PC-3 (cell line): Measurements from ENCODE around the gene LRPAP1. TPM values are rescaled to one million over a fixed set of nuclear protein-coding genes. Genes with fewer than 3 reads are reported as not detected.
"Not testable (repeated sequence)": the region's sequence is repeated elsewhere in the genome, so short reads cannot be mapped to it uniquely, and the experiment has no call there.

Experiments
- ATAC-seq: fragments of 200-7000 bp; cut with Tn5 transposase; 2 replicates; pipeline ENCODE4 v1.9.1; 2020; ENCODE audit warnings: mild to moderate bottlenecking, moderate library complexity
- Bru-seq: library from RNA; stranded (reverse); fragments of 400-500 nt; gene quantifications from one replicate; lab custom pipeline; 2021; lab: Mats Ljungman, UMichigan
- BruChase-seq, 2 experiments: library from RNA; stranded (reverse); fragments of 400-500 nt; gene quantifications; one replicate each; lab custom pipeline; 2021; lab: Mats Ljungman, UMichigan
- BruUV-seq: library from RNA; stranded (reverse); fragments of 400-500 nt; replicated peaks from 2 replicates; lab custom pipeline; 2021; lab: Mats Ljungman, UMichigan
- CTCF ChIA-PET: fragments of 300-600 bp; sonication (Branson Sonifier 250); formaldehyde crosslinking; loops from one replicate; lab custom pipeline; 2022; ENCODE audit warnings: antibody characterized with exemption; lab: Charles Lee
- POLR2A ChIA-PET: fragments of 300-600 bp; sonication (Branson Sonifier 250); formaldehyde crosslinking; loops from one replicate; lab custom pipeline; 2022; ENCODE audit warnings: antibody characterized with exemption; ENCODE audit not compliant: unreplicated experiment; lab: Charles Lee
- DNase-seq: peaks from one replicate; pipeline ENCODE4 v3.0.0-alpha.2; 2015
- H2AFZ ChIP-seq: fragments of 300-600 bp; sonication (generic); 2 replicates; pipeline ENCODE4 v1.6.0; 2016; ENCODE audit warnings: antibody characterized with exemption, low read length
- H3F3A ChIP-seq: fragments of 300-600 bp; sonication (generic); one replicate; pipeline ENCODE4 v1.6.0; 2017; ENCODE audit warnings: antibody characterized with exemption, low read length, control low read depth, mild to moderate bottlenecking; ENCODE audit not compliant: unreplicated experiment
- H3K27ac ChIP-seq: fragments of 300-600 bp; sonication (generic); 2 replicates; pipeline ENCODE4 v1.5.1; 2016; ENCODE audit warnings: mild to moderate bottlenecking, low read length
- H3K27me3 ChIP-seq: fragments of 300-600 bp; sonication (generic); 2 replicates; pipeline ENCODE4 v1.6.1; 2016; ENCODE audit warnings: low read length, mixed read lengths
- H3K36me3 ChIP-seq: fragments of 300-600 bp; sonication (generic); 2 replicates; pipeline ENCODE4 v1.6.1; 2016; ENCODE audit warnings: low read depth, mixed run types, low read length, mixed read lengths
- H3K4me1 ChIP-seq: fragments of 300-600 bp; sonication (generic); 2 replicates; pipeline ENCODE4 v1.5.1; 2016; ENCODE audit warnings: low read length; ENCODE audit not compliant: insufficient read depth
- H3K4me2 ChIP-seq: fragments of 300-600 bp; sonication (generic); 2 replicates; pipeline ENCODE4 v1.6.0; 2016; ENCODE audit warnings: low read length
- H3K4me3 ChIP-seq: fragments of 300-600 bp; sonication (generic); 2 replicates; pipeline ENCODE4 v1.5.1; 2016; ENCODE audit warnings: mild to moderate bottlenecking, low read length, mixed read lengths
- H3K79me2 ChIP-seq: fragments of 300-600 bp; sonication (generic); 2 replicates; pipeline ENCODE4 v1.6.1; 2017; ENCODE audit warnings: low read length, mixed read lengths
- H3K9ac ChIP-seq: fragments of 300-600 bp; sonication (generic); 2 replicates; pipeline ENCODE4 v1.6.0; 2016; ENCODE audit warnings: mild to moderate bottlenecking, low read length
- H3K9me2 ChIP-seq: fragments of 300-600 bp; sonication (generic); replicated peaks from 2 replicates; pipeline ENCODE4 v1.6.1; 2016; ENCODE audit warnings: mixed run types, low read length, mixed read lengths
- H3K9me3 ChIP-seq: fragments of 300-600 bp; sonication (generic); 2 replicates; pipeline ENCODE4 v1.6.1; 2016; ENCODE audit warnings: low read length, mixed read lengths
- H4K20me1 ChIP-seq: fragments of 300-600 bp; sonication (generic); 2 replicates; pipeline ENCODE4 v1.6.1; 2016; ENCODE audit warnings: low read length, mixed read lengths
- EZH2 ChIP-seq: fragments of 300-600 bp; sonication (generic); IDR thresholded peaks from one replicate; pipeline ENCODE4 v1.6.1; 2017; ENCODE audit warnings: antibody characterized with exemption, mild to moderate bottlenecking, low read length; ENCODE audit not compliant: unreplicated experiment
- EZH2phosphoT487 ChIP-seq: fragments of 300-600 bp; sonication (generic); IDR thresholded peaks from 2 replicates; pipeline ENCODE4 v1.6.1; 2018; ENCODE audit warnings: mild to moderate bottlenecking, antibody characterized with exemption, low read length, borderline replicate concordance
- intact Hi-C: fragments of 100-400 bp; cut with micrococcal nuclease; formaldehyde crosslinking; loops from 2 replicates; pipeline ENCODE4 v1.9.0; 2023
- long read RNA-seq: library from polyadenylated mRNA; unstranded; transcript quantifications from one replicate; pipeline ENCODE4 v2.0.0, GENCODE V29; 2021; ENCODE audit not compliant: unreplicated experiment
- total RNA-seq: library from RNA; depleted of rRNA; stranded (reverse); fragments of >200 nt; gene quantifications from 2 replicates; pipeline ENCODE4 v1.2.3, GENCODE V29; 2014; rRNA removed
- TF ChIP-seq, protein P1 (sequence below): fragments of 300-600 bp; sonication (generic); conservative IDR thresholded peaks from 2 replicates; pipeline ENCODE4 v1.5.1; 2017; ENCODE audit warnings: antibody characterized with exemption, low read depth, mild to moderate bottlenecking, low read length

The LRPAP1 gene, protein sequence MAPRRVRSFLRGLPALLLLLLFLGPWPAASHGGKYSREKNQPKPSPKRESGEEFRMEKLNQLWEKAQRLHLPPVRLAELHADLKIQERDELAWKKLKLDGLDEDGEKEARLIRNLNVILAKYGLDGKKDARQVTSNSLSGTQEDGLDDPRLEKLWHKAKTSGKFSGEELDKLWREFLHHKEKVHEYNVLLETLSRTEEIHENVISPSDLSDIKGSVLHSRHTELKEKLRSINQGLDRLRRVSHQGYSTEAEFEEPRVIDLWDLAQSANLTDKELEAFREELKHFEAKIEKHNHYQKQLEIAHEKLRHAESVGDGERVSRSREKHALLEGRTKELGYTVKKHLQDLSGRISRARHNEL
- 133 and 148 TPM in 2 replicates for total RNA-seq
- Bru-seq, nascent RNA: percentile 60 among the genes with signal in this experiment
- BruChase-seq, experiment 1, labeled RNA remaining after a 6-hour chase: percentile 76 among the genes with signal in this experiment
- BruChase-seq, experiment 2, labeled RNA remaining after a 2-hour chase: percentile 74 among the genes with signal in this experiment
- long read RNA-seq, full-length matches to known transcripts: 205 of 235 reads
- long read RNA-seq, partial matches to known transcripts: 14 of 235 reads
- long read RNA-seq, other reads (novel, unspliced or antisense): 16 of 235 reads

DNA sequence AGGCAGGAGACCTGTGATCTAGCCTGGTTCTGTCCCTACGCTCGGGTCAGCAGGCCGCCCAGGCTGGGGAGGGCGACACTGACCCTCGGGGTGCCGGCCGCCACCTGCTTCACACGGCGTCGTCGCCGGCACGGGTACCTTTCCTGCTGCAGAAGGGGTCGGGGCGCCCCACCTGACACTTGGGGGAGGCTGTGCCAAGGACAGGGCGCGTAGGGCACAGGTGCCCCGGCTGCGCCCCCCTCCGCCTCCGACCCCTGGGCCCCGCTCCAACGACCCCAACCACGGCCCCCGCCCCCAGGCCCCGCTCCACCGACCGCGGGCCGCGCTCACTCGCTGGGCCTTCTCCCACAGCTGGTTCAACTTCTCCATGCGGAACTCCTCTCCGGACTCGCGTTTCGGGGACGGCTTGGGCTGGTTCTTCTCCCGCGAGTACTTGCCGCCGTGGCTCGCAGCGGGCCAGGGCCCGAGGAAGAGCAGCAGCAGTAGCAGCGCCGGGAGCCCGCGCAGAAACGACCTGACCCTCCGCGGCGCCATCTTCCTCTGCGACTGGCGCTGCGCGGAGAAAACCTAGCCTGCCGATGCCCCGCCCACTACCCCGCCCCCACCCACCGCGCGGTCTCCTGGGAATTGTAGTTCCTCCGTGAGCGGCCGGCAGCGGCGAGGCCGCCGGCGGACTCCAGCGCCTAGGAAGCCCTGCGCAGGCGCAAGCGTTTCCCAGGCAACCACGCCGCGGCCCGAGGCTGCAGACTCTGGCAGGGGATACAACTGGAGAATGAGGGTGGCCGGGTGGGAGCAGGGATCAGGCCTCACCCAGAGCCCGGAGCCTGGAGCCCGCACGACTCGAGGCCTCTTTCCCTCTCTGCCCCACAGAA is at the start of gene LRPAP1:
Gene LRPAP1 (minus strand): TSS at position 544 of the 872 bp plus-strand sequence. CDS start 10 bp downstream, at position 534.
- H3K27ac ChIP-seq: no peak within 1 kb of the TSS
- H3F3A ChIP-seq: no peaks in the 10 kb centered on the region
- no peaks in the 10 kb centered on the region for H3K27me3 ChIP-seq
- H3K9ac ChIP-seq: peak within 1 kb of the TSS; percentile 76
- TF ChIP-seq EZH2phosphoT487: no peak
- TF ChIP-seq EZH2: no peak
- TF ChIP-seq, protein P1, sequence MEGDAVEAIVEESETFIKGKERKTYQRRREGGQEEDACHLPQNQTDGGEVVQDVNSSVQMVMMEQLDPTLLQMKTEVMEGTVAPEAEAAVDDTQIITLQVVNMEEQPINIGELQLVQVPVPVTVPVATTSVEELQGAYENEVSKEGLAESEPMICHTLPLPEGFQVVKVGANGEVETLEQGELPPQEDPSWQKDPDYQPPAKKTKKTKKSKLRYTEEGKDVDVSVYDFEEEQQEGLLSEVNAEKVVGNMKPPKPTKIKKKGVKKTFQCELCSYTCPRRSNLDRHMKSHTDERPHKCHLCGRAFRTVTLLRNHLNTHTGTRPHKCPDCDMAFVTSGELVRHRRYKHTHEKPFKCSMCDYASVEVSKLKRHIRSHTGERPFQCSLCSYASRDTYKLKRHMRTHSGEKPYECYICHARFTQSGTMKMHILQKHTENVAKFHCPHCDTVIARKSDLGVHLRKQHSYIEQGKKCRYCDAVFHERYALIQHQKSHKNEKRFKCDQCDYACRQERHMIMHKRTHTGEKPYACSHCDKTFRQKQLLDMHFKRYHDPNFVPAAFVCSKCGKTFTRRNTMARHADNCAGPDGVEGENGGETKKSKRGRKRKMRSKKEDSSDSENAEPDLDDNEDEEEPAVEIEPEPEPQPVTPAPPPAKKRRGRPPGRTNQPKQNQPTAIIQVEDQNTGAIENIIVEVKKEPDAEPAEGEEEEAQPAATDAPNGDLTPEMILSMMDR: no peak
- peaks cover 44% of the 10 kb centered on the region for H3K79me2 ChIP-seq
- H3K9me3 ChIP-seq: no peaks in the 10 kb centered on the region
- intact Hi-C loops: loop anchor here (5.0 kb wide), 1 partner anchor 425 kb away; no protein-coding TSS in a partner anchor
- BruUV-seq: no TSS peak
- ChIA-PET CTCF (no interaction called here), POLR2A (no interaction called here)
- H2AFZ ChIP-seq: peak within 1 kb of the TSS; percentile 80
- ATAC-seq (peak; percentile 90), DNase-seq (peak; percentile 80)
- peaks cover 8% of the 10 kb centered on the region; the same call in 1 of the 2 replicates for H3K4me1 ChIP-seq
- H3K36me3 ChIP-seq: no peaks in the 10 kb centered on the region; the same call in 1 of the 2 replicates
- H4K20me1 ChIP-seq: peaks cover 17% of the 10 kb centered on the region; the same call in 1 of the 2 replicates
- peak within 1 kb of the TSS; percentile 79 for H3K4me3 ChIP-seq
- H3K9me2 ChIP-seq: no peaks in the 10 kb centered on the region
- peak within 1 kb of the TSS; percentile 99 for H3K4me2 ChIP-seq

DNA sequence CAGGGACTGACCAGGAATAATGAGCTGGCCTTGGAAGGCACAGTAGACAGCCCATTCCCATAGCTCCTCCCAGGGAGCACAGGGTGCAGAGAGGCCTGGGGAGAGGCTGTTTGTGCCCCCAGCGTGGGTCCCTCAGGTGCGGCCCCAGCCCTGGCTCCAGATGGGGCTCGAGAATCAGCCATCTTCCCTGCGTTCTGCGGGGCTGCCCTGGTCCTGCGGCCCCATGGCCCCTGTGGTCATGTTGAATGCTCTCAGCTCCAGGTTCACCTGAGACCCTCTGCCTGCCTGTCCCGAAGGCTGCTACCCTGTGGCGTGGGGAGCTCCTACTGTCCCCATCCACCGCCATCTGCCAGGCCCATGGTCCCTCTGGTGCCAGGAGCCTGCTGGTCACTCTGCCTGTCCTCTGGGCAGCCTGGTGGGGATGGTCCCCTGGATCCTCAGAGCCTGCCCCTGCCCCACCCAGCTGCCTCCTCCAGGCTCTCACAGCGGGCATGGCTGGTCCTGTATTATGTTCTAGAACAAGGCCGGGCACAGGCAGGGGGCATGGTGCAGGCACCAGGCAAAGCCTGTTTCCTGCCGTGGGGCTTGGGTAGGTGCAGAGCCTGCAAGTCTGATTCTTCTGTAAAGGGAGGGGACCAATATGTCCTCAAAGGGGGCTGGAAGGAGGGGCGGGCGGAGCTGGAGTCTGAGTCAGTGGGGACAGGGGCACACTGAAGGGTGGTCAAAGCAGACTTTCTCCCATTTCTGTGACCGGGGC is 49.3 kb upstream of the LRPAP1 start:
- H3K9me3 ChIP-seq, BruUV-seq, ATAC-seq, CTCF ChIA-PET, H3K79me2 ChIP-seq, H3F3A ChIP-seq, H4K20me1 ChIP-seq, H3K36me3 ChIP-seq, H3K27me3 ChIP-seq, H3K27ac ChIP-seq, H3K4me2 ChIP-seq, H3K4me3 ChIP-seq, DNase-seq, H3K9me2 ChIP-seq, H3K4me1 ChIP-seq, H3K9ac ChIP-seq, H2AFZ ChIP-seq, POLR2A ChIA-PET, intact Hi-C loops: not testable (repeated sequence)

GRCh38 chr4:3580859-3581258 is 48.6 kb upstream of the LRPAP1 start:
- intact Hi-C loops, POLR2A ChIA-PET, H3K4me1 ChIP-seq, H3K79me2 ChIP-seq, H3K4me2 ChIP-seq, BruUV-seq, H3F3A ChIP-seq, ATAC-seq, H3K36me3 ChIP-seq, H3K9me3 ChIP-seq, H4K20me1 ChIP-seq, H3K27me3 ChIP-seq, H3K9ac ChIP-seq, H3K4me3 ChIP-seq, H2AFZ ChIP-seq, H3K9me2 ChIP-seq, DNase-seq, H3K27ac ChIP-seq, CTCF ChIA-PET: not testable (repeated sequence)

DNA sequence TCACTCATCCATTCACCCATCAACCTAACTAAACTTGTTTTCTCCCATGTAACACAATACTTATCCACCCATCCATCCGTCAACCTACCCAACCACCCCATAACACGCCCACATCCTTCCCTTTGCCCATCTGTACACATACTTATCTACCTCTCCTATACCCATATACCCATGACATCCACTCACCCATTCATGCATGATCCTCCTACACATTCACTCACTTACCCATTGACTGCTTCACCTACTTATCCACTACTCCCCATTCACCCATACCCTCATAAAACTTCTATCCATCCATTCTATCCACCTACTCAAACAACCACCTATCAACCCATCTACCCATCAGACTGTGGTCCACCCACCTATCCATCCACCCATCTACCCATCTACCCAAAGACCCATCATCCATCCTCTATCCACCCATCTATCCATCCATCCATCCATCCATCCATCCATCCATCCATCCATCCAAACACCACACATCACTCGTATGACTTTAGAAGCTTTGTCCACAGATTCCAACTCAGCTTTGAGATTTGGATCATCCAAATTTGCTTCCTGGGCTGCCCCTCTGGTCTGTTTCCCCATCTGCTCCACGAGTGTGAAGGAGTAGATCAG is 46.4 kb upstream of the LRPAP1 start:
- H3K9me3 ChIP-seq, H3K27ac ChIP-seq, H3K9me2 ChIP-seq, BruUV-seq, H3K4me2 ChIP-seq, H3K4me3 ChIP-seq, ATAC-seq, H3K4me1 ChIP-seq, H3F3A ChIP-seq, H3K27me3 ChIP-seq, H4K20me1 ChIP-seq, H3K9ac ChIP-seq, H3K36me3 ChIP-seq, H2AFZ ChIP-seq, H3K79me2 ChIP-seq, intact Hi-C loops, CTCF ChIA-PET, POLR2A ChIA-PET, DNase-seq: not testable (repeated sequence)
